ENCODE measurements around the gene GCAT.
A peak's percentile ranks its signal among the peaks of the same experiment; 100 is the strongest.

GCAT gene

GRCh38 chr22:37807410-37808293 lies at the start of gene GCAT:
Gene GCAT, plus strand, starts transcription at chr22:37807934. Its CDS starts 34 bp downstream, at chr22:37807968.
- peak; percentile 93 for DNase-seq

DNA sequence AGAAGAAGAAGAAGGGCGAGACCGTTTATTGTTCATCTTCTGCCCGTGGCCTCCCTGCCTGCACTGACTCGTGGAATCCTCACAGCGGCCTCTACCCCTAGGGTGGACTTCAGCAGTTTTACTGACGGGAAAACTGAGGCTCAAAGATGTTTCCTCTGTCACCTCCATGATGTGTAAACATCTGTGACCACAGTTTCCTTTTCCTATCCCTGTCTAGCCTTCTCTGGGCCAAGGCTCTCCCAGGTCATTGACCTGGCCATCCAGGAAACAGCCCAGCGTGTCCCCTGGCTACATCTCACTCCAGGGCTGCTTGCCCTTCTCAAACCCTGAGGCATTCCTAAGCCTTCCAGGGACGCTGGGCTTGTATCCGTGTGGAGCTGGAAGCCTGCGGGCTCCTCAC lies 49.0 kb upstream of the GCAT start:
- DNase-seq, result no peak

DNA sequence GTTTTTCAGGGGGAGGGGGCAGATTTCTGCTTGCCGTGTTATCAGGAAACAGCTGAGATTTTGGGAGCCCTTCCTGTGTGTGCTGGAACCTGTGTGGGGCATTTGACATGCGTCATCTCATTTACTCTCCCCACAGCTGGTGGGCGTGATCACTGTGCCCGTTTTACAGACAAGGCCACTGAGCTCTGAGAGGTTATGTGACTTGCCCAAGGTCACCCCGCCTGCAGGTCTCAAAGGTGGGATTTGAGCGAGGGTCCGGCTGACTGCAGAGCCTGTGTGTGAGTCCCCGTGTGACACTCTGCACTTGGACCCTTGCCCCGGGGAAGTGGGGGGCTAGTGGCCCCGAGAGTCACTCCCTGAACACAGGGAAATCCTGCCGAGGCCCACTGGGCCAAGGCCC lies 48.5 kb upstream of the GCAT start:
- no peak for DNase-seq

- no peak for DNase-seq
Observed at GRCh38 chr22:37760152-37760551, 47.6 kb upstream of the GCAT start.

DNA sequence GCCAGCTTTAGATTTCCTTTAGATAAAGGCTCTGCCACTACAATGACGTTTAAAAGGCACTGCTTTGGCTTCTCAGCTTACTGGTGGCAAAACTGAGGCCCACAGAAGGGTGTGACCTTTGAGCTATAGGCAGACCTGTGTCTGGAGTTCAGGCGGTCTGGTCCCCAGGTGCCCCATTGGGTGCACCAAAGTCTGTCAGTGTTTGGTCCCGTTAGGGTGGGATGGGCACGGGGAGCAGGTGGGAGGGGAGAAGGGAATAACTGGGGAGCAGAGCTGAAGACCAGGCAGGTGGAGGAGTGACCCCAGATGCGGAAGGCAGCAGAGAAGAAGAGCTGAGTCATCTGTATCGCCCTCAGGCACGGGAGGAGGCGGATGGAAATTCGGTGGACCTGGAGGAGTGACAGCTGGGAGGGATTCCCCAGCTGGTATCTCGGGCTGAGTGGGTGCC lies 45.3 kb upstream of the GCAT start:
- DNase-seq, result no peak

- no peak for DNase-seq
Observed at GRCh38 chr22:37763012-37763411, 44.7 kb upstream of the GCAT start.

DNA sequence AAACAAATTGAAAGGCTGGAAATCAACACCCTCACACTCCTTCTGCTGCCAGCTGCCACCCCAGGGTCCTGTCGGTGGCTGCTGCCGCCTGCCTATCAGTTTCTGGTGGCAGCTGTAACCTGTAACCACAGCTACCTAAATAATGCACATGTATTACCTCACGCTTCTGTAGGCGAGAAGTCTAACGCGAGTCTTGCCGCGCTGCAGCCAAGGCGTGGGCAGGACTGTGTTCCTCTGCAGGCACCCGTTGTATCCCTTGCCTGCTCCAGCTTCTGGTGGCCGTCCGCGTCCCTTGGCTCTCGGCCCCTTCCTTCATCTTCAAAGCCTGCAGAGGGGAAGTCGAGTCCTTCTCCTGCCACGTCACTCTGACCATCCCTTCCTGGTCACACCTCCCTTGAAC lies 44.1 kb upstream of the GCAT start:
- no peak for DNase-seq

GRCh38 chr22:37764622-37765021 lies 43.1 kb upstream of the GCAT start:
- DNase-seq, result no peak

GRCh38 chr22:37765498-37765897 lies 42.2 kb upstream of the GCAT start:
- DNase-seq, result no peak

DNA sequence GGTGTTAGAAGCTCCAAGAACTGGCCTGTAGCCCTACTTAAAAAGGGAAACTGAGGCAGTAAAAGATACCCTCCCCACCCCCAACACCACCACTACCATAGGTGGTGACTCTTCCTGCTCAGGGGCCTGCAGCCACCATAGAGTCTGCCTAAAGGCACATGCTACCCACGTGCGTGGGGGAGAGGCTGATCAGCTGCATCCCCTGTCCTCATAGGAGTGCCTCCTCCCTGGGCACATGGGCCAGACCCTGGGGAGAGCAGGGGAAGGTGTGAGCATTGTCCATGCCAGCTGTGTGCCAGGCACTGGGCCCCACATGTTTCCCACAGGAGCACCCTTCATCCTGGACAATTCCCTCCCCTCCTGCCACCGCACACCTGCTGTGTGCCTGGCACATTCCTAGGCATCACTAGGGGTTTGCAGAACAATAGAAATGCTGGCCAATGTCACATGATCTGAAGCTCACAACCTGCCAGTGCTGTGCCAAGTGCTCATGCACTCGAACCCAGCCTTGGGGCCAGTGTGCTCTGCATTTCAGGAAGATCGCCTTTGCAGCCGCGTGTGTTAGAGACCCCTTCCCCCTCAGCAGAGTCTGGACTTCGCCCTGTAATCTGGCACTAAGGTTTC lies 41.7 kb upstream of the GCAT start:
- DNase-seq, result no peak

GRCh38 chr22:37768273-37768672 lies 39.5 kb upstream of the GCAT start:
- DNase-seq, result no peak

- DNase-seq, result no peak
Observed at GRCh38 chr22:37769056-37769455, 38.7 kb upstream of the GCAT start.

- no peak for DNase-seq
Observed at GRCh38 chr22:37771081-37771480, 36.7 kb upstream of the GCAT start.

- no peak for DNase-seq
Observed at GRCh38 chr22:37771702-37772427, 35.9 kb upstream of the GCAT start.

GRCh38 chr22:37774728-37775127 lies 33.0 kb upstream of the GCAT start:
- no peak for DNase-seq

- no peak for DNase-seq
Observed at GRCh38 chr22:37775785-37776638, 31.7 kb upstream of the GCAT start.

- DNase-seq, result no peak
Observed at GRCh38 chr22:37776639-37777005, 31.1 kb upstream of the GCAT start.

DNA sequence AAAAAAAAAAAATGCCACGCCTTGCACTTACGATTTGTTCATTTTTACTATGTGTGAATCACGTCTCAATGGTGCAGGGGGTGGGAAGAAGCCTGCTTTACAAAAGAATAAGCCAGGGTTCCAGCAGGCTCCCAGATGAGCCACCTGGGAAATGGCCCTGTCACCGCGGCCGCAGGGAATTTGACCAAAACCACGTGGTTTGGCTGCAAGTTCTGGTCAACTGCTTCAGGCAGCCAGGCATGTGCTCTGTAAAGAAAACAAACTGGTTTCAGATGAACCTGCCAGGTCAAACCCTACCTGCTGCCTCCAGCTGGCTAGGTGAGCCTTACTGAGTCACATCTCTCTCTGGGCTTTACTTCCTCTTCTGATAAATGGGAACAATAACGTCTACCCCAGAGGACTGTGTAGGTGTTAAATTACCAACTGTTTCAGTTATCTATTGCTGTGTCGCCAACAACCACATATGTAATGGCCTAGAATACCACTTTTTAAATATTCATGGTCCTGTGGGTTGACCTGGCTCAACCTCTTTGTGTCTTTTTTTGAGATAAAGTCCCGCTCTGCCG lies 30.5 kb upstream of the GCAT start:
- DNase-seq, result no peak

DNA sequence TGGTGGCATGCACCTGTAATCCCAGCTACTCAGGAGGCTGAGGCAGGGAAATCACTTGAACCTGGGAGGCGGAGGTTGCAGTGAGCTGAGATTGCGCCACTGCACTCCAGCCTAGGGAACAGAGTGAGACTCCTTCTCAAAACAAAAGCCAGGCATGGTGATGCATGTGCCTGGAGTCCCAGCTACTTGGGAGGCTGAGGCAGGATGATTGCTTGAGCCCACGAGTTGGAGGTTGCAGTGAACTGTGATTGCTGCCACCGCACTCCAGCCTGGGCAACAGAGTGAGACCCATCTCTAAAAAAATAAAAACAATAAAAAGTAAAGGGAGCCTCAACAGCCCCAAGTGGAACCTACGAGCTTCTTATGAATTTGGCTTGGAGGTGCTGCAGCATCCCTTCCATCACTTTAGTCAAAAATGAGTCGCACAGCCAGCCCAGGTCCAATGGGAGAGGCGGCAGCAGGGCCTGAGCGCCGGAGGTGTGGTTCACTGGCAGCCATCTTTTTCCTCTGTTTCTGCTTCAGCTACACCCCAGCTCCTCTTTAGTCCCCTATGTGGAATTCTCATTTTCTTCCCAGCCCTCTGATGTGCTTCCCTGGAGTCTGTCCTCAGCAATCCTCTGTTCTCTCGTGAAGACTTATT lies 29.2 kb upstream of the GCAT start:
- no peak for DNase-seq

- no peak for DNase-seq
Observed at GRCh38 chr22:37781434-37782059, 26.2 kb upstream of the GCAT start.

Data from stimulated activated CD8-positive, alpha-beta memory T cell treated with anti-CD3 and anti-CD28 coated beads, Interleukin-4, amount 100 ng/mL, for 48 hours (primary cell).